ENCODE results near the gene RPP38.

RPP38 gene

GRCh38 chr10:15144788-15145187 lies 47.6 kb downstream of the RPP38 start:
- in situ Hi-C loops (cut with HindIII; ENCODE audit: low pct_ligation_motif_present, low sequenced_read_pairs): no loop called here
- peak; percentile 40 for DNase-seq
- no peaks in the 10 kb centered on the region for H3K27me3 ChIP-seq (replicated peaks)
- no peak overlapping the region for H3K4me3 ChIP-seq (ENCODE audit: low read depth, low read length)
- no peak overlapping the region for H3K27ac ChIP-seq
- TF ChIP-seq, protein P1, sequence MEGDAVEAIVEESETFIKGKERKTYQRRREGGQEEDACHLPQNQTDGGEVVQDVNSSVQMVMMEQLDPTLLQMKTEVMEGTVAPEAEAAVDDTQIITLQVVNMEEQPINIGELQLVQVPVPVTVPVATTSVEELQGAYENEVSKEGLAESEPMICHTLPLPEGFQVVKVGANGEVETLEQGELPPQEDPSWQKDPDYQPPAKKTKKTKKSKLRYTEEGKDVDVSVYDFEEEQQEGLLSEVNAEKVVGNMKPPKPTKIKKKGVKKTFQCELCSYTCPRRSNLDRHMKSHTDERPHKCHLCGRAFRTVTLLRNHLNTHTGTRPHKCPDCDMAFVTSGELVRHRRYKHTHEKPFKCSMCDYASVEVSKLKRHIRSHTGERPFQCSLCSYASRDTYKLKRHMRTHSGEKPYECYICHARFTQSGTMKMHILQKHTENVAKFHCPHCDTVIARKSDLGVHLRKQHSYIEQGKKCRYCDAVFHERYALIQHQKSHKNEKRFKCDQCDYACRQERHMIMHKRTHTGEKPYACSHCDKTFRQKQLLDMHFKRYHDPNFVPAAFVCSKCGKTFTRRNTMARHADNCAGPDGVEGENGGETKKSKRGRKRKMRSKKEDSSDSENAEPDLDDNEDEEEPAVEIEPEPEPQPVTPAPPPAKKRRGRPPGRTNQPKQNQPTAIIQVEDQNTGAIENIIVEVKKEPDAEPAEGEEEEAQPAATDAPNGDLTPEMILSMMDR (IDR thresholded peaks at IDR 0.05; ENCODE audit: low read depth, low read length, missing control alignments): no peak
- peaks cover 7% of the 10 kb centered on the region for H3K36me3 ChIP-seq (replicated peaks)

DNA sequence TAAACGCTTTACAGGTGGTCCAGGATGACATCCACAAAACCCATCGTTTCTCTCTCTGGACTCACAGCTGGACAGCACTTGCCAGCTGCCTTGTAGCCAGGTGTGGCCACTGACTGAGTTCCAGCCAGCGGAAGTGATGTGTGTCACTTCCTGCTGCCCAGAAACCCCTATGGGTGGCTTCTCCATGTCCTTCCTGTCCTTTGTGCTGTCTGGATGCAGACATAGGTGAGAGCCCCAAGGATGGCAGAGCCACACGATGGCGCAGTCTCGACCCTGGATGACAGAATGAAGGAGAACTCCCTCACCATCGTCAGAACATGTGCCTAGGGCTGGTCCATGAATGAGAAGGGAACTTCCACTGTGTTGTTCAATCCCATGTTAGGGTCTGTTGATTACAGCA lies 49.2 kb downstream of the RPP38 start:
- TF ChIP-seq, protein P1 (IDR thresholded peaks at IDR 0.05; ENCODE audit: low read depth, low read length, missing control alignments): no peak
- Histone ChIP-seq H3K36me3 (replicated peaks) (no peaks in the 10 kb centered on the region), H3K27me3 (replicated peaks) (no peaks in the 10 kb centered on the region), H3K4me3 (ENCODE audit: low read depth, low read length) (no peak overlapping the region), H3K27ac (no peak overlapping the region)
- in situ Hi-C loops (cut with HindIII; ENCODE audit: low pct_ligation_motif_present, low sequenced_read_pairs): no loop called here
- DNase-seq: no peak

DNA sequence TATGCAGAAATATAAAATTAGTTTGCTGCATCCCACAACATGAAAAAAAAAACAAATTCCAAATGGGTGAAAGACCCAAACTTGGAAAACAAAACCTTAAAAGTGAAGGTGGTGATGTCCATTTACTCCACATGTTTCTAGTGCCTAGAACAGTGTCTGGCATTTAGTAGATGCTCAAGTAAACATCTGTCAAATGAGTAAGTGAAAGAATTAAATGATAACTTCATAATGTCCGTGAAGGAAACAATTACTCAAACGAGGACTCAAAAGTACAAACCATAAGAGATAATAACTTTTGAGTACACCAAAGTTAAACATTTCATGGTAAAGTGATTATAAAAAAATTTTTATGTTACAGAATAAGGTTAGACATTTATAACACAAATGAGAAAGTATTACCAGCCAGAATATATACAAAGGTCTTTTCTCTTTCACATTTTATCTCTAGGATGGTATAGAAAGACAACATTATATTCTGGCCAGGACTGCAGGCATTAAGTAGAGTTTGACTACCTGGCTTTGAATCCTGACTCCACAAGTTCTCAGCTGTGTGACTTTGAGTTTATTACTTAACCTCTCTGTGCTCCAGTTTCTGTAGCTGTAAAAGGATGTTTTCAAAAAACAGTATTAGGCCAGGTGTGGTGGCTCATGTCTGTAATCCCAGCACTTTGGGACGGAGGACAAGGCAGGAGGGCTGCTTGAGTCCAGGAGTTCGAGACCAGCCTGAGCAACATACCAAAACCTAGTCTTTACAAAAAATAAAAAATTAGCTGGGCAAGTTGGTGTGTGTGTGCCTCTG lies 50.6 kb downstream of the RPP38 start:
- Histone ChIP-seq H3K36me3 (replicated peaks) (no peaks in the 10 kb centered on the region), H3K4me3 (ENCODE audit: low read depth, low read length) (no peak overlapping the region), H3K27me3 (replicated peaks) (no peaks in the 10 kb centered on the region), H3K27ac (no peak overlapping the region)
- TF ChIP-seq, protein P1 (IDR thresholded peaks at IDR 0.05; ENCODE audit: low read depth, low read length, missing control alignments): no peak
- in situ Hi-C loops (cut with HindIII; ENCODE audit: low pct_ligation_motif_present, low sequenced_read_pairs): no loop called here
- no peak for DNase-seq

DNA sequence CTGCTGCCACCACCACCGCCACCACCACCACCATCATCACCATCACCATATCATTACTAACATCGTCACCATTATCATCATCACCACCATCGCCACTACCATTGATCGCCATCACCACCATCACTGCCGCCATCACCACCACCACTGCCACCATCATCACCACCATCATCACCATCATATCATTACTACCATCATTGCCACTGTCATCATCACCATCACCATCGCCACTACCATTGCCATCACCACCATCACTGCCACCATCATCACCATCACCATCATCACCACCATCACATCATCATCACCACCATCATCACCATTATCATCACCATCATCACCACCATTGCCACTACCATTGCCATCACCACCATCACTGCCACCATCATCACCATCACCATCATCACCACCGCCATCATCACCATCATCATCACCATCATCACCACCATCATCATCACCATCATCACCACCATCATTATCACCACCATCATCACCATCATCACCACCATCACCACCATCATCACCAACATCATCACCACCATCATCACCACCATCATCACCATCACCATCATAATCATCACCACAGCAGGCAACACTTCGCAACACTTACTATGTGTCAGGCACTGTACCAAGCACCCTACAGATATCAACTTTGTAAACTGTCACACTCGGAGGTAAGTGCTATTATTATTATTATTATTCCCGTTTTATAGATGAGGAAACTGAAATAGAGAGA lies 52.1 kb downstream of the RPP38 start:
- TF ChIP-seq, protein P1 (IDR thresholded peaks at IDR 0.05; ENCODE audit: low read depth, low read length, missing control alignments): no peak
- DNase-seq: no peak
- Histone ChIP-seq H3K4me3 (ENCODE audit: low read depth, low read length) (no peak overlapping the region), H3K36me3 (replicated peaks) (no peaks in the 10 kb centered on the region), H3K27me3 (replicated peaks) (no peaks in the 10 kb centered on the region), H3K27ac (no peak overlapping the region)
- in situ Hi-C loops (cut with HindIII; ENCODE audit: low pct_ligation_motif_present, low sequenced_read_pairs): no loop called here

DNA sequence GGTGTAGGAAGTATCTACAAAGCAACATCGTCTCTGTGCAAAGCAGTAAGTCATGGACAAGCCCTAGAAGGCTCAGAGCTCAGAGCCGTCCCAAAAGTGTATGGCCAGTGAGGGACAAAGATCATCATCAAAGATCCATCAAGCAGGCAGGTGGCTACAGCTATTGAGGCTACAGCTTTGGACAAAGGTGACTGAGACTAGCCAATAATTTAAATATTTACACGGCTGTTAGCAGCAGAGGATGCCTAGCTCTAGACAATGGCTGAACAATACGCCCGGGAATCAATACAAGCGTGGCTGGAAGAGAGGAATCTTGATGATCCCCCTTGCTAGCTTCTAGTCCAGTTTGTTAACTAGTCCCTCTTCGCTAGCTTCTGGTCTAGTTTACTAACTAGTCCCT lies 53.4 kb downstream of the RPP38 start:
- Histone ChIP-seq H3K36me3 (replicated peaks) (no peaks in the 10 kb centered on the region), H3K27ac (no peak overlapping the region), H3K27me3 (replicated peaks) (no peaks in the 10 kb centered on the region), H3K4me3 (ENCODE audit: low read depth, low read length) (no peak overlapping the region)
- DNase-seq: no peak
- in situ Hi-C loops (cut with HindIII; ENCODE audit: low pct_ligation_motif_present, low sequenced_read_pairs): no loop called here
- TF ChIP-seq, protein P1 (IDR thresholded peaks at IDR 0.05; ENCODE audit: low read depth, low read length, missing control alignments): no peak

Measured in brain microvascular endothelial cell (primary cell).